ENCODE results near the gene KPNA5.
"Not testable (repeated sequence)": the region's sequence is repeated elsewhere in the genome, so short reads cannot be mapped to it uniquely, and the experiment has no call there.

KPNA5 gene

DNA sequence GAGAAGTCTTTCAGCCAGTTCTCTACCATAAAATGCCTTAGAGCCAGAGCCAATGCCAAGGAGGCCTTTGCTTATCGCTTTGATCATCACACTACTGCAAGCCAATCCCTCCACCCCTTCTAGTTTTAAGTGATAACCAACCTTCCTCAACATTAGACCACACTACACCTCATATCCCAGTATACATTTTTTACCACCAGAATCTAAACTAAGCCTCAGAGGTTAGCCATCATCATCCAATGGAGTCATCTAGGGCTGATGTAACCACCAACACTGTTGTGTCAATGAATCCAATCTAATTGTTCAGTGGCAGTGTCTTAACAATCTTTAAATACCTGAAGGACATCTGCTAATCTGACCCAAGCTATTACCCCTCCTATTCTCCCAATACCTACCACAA, 18.8 kb upstream of the KPNA5 start:
- no peak for TF ChIP-seq CTCF (IDR thresholded peaks at IDR 0.05)
- H3K27ac ChIP-seq, result no peak overlapping the region
- DNase-seq (ENCODE audit: low spot score), result no peak
- no peak overlapping the region for H3K4me3 ChIP-seq

- no peak for DNase-seq (ENCODE audit: low spot score)
- Histone ChIP-seq H3K27ac (no peak overlapping the region), H3K4me3 (no peak overlapping the region)
- no peak for TF ChIP-seq CTCF (IDR thresholded peaks at IDR 0.05)
Measured at GRCh38 chr6:116663308-116663707, 17.7 kb upstream of the KPNA5 start.

DNA sequence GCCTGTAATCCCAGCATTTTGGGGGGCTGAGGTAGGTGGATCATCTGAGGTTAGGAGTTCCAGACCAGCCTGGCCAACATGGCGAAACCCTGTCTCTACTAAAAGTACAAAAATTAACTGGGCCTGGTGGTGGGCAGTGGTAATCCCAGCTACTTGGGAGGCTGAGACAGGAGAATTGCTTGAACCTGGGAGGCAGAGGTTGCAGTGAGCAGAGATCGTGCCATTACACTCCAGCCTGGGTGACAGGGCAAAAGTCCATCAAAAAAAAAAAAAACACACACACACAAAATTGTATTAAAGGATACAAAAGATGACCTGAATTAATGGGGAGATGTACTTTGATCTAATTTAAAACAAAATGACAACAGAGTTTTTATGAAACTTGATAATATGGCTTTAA, 16.8 kb upstream of the KPNA5 start:
- H3K4me3 ChIP-seq; DNase-seq (ENCODE audit: low spot score); H3K27ac ChIP-seq: not testable (repeated sequence)

DNA sequence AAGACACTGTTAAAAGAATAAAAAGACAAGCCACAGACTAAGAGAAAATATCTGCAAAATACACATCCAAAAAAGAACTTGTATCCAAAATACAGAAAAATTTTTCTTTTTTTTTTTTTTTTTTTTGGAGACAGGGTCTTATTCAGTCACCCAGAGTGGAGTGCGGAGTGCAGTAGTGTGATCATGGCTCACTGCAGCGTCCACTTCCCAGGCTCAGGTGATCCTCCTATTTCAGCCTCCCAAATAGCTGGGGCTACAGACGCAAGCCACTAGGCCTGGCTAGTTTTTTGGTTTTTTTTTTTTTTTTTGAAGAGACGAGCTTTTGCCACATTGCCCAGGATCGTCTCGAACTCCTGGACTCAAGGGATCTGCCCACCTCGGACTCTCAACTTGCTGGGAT, 15.5 kb upstream of the KPNA5 start:
- no peak overlapping the region for H3K27ac ChIP-seq
- no peak for TF ChIP-seq CTCF (IDR thresholded peaks at IDR 0.05)
- DNase-seq (ENCODE audit: low spot score), result no peak
- H3K4me3 ChIP-seq, result no peak overlapping the region

DNA sequence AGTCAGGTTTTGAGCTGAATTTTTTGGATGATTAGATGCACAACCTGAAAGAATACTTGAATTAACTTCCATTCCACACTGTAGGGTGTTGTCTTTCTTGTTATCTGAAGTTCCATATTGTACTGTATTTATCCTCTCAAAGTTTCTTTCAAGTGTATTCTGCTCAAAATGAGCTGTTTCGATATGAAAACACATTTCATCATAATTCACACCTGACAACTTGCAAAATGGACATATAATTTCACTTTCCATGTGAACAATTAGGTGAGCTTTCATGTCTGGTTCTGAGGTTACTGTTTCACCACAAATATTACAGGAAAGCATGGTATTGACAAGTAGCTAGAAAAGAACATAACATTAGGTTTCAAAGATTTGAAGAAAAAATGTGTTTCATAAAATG, 14.1 kb upstream of the KPNA5 start:
- H3K4me3 ChIP-seq, result no peak overlapping the region
- no peak overlapping the region for H3K27ac ChIP-seq
- TF ChIP-seq CTCF (IDR thresholded peaks at IDR 0.05), result no peak
- no peak for DNase-seq (ENCODE audit: low spot score)

GRCh38 chr6:116667623-116668022, 13.4 kb upstream of the KPNA5 start:
- no peak overlapping the region for H3K27ac ChIP-seq
- peak overlapping the region; percentile 96 for H3K4me3 ChIP-seq
- TF ChIP-seq CTCF (IDR thresholded peaks at IDR 0.05), result no peak
- no peak for DNase-seq (ENCODE audit: low spot score)

GRCh38 chr6:116672306-116672705, 8.7 kb upstream of the KPNA5 start:
- H3K27ac ChIP-seq, result no peak overlapping the region
- no peak for DNase-seq (ENCODE audit: low spot score)
- H3K4me3 ChIP-seq, result no peak overlapping the region
- TF ChIP-seq CTCF (IDR thresholded peaks at IDR 0.05), result no peak

- Histone ChIP-seq H3K4me3 (no peak overlapping the region), H3K27ac (no peak overlapping the region)
- TF ChIP-seq CTCF (IDR thresholded peaks at IDR 0.05), result no peak
- no peak for DNase-seq (ENCODE audit: low spot score)
Measured at GRCh38 chr6:116676021-116676420, 5.0 kb upstream of the KPNA5 start.

Data from coronary artery (tissue), 2 donors.